OCI-LY3 (cell line): ENCODE results near the gene PCLO.

Source experiments
- CTCF ChIP-seq: fragments of 200-600, 300-600 bp; sonication (generic); IDR thresholded peaks from 2 replicates; pipeline ENCODE4 v1.5.1; 2014; ENCODE audit warnings: antibody characterized with exemption, low read length, low read depth
- EZH2phosphoT487 ChIP-seq: fragments of 200-600 bp; shearing (Covaris generic); IDR thresholded peaks from 2 replicates; pipeline ENCODE4 v1.6.1; 2018; ENCODE audit warnings: antibody characterized with exemption, mixed run types, low read depth

GRCh38 chr7:83077328-83077727 lies 85.4 kb downstream of the PCLO start:
- no peak for TF ChIP-seq CTCF
- TF ChIP-seq EZH2phosphoT487, result no peak
